Tongue (tissue), 2 donors: ENCODE data around the gene LRRFIP1. TPM values are rescaled to one million over a fixed set of nuclear protein-coding genes. Genes with fewer than 3 reads are reported as not detected.

Source experiments
- DNase-seq: peaks from one replicate; pipeline ENCODE4 v3.0.0-alpha.2; 2015
- total RNA-seq: library from RNA; depleted of rRNA; stranded (reverse); fragments of >200 nt; gene quantifications from one replicate; pipeline ENCODE4 v1.2.3, GENCODE V29; 2014

LRRFIP1 gene
- total RNA-seq, 1 donor from 2014 or later: 132 TPM

DNA sequence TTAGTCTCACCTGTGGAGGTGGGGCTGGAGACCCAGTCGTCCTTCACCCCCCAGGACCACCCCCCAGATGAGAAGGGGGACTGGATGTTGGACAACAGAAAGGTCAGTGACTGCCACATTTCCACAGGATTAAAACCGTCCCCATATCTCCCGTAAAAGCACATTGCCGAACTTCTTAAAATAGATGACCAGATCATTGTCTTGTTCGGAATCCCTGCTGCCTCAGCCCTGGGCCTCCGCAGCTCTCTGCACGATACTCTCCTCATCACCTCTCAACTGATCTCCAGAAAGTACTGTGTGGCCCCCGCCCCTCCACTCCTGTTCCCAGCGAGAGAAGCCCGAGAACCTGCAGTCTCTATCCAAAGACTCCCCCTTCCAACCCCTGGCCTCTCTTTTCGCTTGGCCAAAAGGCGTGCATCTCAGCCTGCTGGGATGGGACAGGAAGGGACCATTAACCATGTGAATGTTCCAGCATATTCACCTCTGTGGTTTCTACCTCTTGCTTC is 13.2 kb downstream of the LRRFIP1 start:
- DNase-seq: no peak

DNA sequence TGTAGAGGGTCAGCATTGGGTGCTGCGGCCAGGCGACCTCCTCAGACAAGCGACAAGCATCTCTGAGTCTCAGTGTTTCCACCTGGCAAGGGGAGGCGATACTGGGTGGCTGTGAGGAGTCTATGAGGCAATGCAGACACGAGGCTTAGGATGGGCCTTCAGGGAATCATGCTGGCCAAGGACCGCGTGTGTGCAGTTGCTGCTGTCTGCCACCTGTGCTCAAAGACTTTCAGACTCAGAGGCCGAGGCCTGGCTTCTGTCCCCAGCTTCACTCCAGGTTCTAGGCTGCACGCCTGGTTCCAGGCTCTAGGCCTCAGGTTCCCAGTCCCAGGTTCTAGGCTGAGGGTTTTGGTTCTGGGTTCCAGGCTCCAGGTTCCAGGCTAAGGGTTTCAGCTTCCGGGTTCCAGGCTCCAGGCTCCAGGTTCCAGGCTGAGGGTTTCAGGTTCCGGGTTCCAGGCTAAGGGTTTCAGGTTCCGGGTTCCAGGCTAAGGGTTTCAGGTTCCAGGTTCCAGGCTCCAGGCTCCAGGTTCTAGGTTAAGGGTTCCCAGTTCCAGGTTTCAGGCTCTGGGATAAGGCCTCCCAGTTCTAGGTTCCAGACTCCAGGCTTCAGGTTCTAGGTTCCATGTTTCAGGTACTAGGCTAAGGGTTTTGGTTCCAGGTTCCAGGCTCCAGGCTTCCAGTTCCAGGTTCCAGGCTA is 14.8 kb downstream of the LRRFIP1 start:
- DNase-seq: no peak

DNA sequence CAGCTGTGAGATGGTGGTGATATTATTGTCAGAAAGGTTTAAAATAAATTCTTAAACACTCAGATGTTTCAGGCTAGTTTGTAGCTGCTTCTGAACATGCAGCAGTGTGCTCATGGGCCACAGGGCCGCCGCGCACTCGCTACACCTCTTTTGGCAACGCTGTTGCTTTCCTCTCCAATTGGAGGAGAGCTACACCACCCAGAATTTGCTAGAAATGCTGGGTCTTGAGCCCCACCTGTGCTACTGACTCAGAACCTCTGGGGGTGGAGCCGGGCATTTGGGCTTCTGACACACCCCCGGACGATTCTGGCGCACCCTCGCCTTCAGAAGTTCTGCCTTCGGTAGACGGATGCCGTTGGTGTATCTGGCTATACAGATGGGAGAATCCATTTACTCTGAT is 15.7 kb downstream of the LRRFIP1 start:
- no peak for DNase-seq

DNA sequence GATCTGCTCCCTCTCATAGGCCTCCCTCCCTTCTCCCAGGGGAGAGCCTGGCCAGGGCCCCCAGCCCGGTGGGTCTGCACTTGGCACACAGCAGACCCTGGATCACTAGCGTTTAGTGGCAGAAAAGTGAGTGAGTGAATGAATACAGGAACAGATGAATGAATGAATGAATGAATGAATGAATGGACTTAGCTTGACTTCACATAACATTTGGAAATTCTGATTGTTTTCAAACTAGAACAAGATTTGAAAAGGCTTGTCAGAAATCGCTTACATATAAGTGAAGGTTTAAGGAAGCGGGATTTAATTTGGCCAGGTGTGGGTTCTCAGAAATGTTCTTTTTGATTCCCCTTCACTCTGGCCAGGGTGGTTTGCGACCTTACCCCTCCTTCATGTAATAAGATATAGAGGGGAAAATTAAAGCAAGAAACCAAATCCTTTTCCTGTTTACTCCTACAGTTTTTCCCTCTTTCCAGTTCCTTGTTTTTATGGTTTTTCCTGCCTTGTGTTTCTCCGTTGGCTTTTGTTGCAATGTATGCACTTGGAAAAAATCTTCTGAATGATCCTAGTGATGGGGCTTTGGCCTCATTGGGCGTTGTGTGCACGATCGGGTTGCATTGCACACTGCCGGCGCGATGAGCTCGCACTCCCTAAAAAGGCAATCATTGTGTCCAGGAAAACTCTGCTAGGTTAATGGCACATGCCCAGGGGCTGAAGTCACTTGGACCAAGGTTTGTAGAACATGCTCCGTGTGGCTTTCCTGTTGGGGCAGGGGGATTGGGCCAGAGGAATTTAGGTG is 16.4 kb downstream of the LRRFIP1 start:
- no peak for DNase-seq

DNA sequence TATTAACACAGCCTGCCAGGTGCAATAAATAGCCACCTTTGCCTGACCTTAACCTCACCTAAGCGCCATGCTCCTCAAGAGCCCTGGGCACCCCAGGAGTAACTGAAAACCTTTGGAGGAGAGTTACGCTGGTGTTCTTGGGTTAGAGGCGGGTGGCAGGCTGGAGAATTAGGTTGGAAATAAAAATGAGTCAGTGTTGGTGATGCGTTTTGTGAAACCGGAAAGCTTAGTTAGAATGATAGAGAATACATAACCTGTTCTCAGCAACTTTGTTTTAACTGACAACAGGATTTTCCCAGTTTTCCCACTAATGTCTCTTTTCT is 17.0 kb downstream of the LRRFIP1 start:
- DNase-seq: no peak

DNA sequence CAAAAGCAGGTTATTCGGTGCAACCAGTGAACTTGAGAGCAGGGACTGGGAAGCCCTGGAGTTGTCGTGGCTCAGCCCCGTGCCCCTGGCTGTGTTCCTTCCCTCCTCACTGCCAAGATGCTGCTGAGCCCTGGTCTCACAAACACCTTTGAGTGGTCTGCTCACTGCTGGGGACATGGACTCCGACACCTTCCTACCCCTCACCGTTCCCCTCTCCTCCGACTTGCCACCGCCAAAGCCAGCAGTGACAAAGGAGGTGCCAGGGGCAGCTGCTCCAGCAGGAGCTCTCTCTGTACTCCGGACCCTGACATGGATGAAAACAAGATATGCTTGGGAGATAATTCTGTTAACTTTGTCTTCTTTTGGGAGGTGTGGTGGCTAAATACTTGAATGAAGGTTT is 17.9 kb downstream of the LRRFIP1 start:
- DNase-seq: no peak

DNA sequence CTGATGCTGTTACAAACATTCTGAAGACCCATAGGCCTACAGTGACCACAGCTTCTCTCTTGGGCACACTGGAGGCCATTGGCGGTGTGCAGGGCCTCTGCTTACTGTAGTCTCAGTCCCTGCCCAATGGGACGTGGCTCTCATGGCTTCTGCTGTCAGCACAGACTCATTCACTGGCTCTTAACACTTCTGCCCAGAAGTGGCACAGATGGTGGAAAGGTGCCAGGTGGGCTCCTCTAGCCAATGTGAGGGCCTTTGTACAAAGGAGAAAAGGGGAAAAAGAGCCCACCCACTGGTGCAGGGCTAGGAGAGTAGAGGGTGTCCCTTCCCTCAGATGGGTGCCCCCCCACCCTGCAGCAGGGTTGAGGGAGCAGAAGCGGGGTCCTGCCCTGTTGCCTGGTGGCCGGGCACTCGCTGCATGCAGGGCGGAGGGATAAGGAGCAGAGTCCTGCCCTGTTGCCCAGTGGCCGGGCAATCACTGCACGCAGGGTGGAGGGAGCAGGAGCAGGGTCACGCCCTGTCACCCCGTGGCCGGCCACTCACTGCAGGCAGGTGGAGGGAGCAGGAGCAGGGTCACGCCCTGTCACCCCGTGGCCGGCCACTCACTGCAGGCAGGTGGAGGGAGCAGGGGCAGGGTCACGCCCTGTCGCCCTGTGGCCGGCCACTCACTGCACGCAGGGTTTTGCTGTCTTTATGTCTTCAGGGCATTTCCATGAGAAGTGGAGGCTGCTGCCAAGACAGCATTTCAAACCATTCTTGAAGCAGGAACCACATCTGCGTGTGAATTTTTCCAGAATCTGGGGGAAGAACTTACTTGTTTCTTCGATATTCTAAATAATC is 20.0 kb downstream of the LRRFIP1 start:
- DNase-seq: no peak

DNA sequence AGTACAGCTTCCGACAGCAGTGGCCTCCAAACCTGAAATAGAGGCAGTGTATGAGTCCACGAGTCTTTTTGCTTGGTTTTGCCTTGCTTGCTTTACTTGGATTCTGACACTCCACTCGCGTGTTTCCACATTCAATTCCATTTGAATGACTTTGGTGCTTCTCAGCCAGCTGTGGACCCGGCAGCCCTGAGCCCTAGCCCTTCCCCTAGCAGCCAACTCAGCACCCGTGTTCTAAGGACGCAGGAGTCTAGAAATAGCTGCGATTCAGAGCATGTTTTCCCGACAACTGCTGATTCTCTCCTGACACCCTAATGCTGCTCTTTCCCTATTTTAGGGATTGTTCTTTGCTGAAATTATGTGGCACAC is 20.6 kb downstream of the LRRFIP1 start:
- DNase-seq: no peak

DNA sequence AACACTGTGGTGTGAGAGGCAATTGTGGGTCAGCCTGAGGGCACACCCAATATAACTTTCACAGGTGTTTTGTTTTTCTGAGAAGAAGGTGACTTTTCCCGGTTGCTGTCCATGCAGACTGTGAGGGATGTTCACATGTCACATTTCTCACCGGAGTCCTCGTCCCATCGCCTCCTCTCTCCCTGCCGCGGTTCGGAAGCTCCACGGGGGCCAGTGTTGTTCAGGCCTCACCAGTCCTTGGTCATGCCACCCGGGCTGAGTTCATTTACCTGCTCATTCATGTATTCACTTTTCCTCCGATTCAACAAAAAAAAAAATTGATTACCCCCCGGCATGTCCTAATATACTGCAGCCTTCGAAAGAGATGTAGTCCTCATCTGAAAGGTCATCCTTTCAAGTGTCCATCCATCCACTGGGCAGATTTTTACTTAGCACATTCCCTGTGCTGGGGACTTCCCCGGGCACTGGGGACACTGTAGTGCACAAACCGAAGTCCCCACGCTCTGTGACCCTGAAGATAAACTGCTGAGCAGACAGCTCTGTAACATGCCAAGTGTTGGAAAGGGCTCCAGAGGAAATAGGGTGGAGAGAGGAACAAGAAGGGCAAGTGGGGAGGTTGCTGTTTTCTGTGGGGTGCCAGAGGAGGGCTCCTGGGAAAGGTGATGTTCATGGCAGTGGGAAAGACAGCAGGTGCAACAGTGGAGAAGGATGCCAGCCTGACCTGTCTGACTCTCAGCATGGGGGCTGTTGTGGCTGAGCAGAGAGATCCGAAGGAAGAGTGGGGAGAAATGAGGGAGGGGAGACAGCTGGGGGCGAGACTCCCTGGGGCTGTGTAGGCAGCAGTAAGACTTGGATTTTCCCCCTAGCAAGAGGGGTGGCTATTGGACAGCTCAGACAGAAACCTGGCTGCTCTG is 22.4 kb downstream of the LRRFIP1 start:
- no peak for DNase-seq

DNA sequence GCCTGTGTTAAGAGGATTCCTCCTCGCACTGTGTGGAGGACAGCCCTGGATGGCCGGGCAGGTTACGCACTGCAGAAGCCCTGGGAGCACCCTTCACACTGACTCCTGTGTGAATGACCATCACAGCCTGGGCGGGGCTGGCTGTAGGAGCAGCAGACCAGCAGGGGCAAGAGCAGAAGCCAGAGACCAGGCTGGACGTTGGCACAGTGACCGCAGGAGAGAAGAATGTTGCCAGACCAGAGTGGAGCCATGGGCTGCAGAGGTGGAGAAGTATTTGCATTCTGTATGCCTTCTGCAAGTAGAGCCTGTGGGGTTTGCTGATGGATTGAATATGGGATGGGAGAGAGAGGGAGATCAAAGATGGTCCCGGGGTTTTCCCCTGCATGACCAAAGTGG is 23.1 kb downstream of the LRRFIP1 start:
- no peak for DNase-seq

DNA sequence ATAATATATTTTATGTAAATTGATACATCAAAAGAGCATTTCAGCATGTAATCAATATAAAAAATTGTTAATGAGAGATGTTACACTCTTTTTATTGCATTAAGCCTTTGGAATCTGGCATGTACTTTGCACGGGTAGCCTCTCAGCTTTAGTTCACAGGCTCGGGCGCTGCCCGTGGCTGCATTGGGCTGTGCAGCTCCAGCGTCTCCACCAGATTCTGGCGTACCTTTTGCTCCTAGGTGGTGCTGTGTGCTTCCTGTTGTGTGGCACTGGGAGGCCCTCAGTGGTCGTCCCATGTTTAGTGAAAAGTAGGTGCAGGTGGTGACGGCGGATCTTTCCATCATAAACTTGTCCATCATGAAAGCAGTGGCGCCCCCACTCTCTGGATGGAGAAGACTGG is 24.4 kb downstream of the LRRFIP1 start:
- DNase-seq: no peak

DNA sequence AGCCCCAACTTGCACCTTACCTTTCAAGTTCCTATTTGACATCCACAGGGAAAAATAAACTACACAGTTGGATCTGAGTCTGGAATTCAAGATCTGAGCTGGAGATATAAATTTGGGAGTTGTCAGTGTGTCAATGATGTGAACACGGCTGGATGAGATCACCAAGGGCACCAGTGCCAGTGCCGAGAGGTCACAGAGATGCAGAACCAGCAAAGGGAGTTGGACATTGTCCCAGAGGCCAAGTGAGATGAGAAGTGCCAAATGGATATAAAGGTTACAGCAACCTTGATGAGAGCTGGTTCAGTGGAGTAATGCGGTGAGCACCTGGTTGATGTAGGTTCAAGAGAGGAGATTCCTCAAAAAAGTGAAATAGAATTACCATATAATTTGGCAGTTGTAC is 24.8 kb downstream of the LRRFIP1 start:
- DNase-seq: no peak

DNA sequence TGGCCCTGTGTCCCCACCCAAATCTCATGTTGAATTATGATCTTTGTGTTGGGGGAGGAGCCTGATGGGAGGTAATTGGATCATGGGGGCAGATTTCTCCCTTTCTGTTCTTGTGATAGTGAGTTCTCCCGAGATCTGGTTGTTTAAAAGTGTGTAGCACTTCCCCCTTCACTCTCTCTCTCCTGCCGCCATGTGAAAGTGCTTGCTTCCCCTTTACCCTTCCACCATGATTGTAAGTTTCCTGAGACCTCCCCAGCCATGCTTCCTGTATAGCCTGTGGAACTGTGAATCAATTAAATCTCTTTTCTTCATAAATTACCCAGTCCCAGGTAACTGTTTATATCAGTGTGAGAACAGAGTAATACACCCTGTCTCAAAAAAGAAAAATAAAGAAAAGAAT is 25.5 kb downstream of the LRRFIP1 start:
- no peak for DNase-seq

DNA sequence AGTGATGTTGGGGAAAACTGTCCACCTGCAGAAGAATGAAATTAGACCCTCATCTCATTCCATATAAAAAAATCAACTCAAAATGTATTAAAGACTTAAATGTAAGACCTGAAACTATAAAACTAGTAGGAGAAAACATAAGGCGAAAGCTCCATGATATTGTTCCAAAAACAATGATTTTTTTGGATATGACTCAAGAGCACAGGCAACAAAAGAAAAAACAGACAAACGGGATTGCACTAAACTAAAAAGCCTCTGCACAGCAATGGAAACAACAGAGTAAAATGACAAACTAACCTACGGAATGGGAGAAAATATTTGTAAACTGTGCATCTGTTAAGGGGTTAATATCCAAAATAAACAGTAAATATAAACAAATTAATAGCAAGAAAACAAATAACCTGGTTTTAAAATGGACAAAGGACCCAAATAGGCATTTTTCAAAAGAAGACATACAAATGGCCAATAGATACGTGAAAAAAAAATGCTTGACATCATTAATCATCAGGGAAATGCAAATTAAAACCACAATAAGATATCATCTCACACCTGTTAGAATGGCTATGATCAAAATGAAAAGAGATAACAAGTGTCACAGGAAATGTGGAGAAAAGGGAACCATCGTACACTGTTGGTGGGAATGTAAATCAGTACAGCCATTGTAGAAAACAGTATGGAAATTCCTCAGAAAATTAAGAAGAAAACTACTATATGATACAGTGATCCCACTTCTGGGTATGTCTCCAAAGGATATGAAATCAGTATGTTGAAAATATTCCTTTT is 26.6 kb downstream of the LRRFIP1 start:
- DNase-seq: no peak

DNA sequence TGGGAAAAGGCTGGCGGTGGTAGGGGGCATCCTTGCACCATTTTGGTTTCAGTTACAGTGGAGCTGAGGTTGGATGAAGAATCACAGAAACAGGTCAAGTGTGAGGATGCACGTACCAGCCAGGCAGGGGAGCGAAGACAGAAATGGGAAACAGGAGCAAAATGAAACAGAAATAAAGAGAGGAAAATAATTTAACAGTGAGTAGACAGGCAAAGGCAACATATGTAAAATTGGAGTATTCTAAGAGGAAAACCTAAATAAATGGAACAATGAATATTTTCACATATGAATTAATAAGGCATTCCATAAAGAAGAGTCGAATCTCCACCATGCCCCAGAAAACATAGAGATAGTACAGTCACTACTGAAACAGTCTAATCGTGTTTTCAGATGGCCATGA is 29.7 kb downstream of the LRRFIP1 start:
- no peak for DNase-seq

DNA sequence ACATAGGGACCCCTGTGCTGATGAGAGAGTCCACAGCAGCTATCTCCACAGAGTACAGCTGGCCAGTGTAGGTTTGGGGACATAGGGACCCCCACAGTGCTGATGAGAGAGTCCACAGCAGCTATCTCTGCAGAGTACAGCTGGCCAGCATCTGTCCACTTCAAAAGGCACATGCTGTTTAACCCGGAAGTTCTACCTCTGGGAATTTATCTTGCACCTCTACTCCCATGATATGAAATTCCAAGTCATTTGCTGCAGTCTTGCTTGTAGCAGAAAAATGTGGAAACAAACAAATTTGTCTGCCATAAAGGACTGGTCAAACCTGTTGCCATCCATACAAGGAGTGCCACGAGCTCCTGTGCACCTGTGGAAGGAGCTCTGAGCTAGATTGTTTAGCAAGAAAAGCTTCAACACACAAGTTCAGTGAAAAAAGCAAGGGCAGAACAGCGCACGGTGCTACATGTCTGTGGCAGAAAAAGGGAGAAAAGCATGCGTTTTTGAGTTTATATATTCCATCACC is 33.1 kb downstream of the LRRFIP1 start:
- DNase-seq: no peak

DNA sequence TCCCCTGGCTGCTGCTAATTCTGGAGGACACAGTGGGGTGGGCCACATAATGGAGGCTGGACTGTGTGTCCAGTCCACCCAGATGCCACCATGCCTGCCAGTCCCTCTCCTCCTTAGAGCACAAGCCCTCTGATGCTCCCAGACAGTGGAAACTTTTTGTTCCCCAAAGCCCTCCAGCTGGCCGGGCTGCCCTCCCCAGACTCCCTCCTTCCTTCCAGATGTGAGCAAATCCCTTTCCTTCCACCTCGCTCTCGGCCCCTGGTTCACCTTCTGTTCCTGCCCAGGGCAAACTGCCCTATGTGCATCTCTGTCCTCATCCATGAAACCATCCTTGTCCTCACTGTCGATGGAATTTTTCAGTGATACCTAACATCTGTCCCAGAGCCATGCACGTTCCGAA is 33.9 kb downstream of the LRRFIP1 start:
- no peak for DNase-seq

DNA sequence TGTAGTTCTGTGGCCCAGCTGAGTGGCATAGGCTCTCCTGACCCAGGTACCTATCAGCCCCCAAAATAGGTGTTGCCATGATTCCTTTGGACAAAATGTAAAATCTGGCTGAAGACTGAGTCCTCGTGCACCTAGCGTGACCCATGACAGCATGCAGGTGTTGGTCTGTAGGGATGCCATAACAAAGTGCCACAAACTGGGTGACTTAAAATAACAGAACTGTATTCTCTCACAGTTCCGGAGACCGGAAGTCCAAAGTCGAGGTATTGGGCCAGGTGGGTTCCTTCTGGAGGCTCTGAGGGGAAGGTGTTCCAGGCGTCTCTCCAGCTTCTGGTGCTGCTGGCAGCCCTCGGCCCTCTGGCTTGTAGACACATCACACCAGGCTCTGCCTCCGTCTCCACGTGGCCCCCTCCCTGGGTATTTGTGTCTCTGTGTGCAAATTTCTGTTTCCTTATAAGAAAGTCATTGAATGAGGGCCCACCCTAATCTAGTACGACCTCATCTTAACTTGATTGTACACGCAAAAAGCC is 34.5 kb downstream of the LRRFIP1 start:
- no peak for DNase-seq

DNA sequence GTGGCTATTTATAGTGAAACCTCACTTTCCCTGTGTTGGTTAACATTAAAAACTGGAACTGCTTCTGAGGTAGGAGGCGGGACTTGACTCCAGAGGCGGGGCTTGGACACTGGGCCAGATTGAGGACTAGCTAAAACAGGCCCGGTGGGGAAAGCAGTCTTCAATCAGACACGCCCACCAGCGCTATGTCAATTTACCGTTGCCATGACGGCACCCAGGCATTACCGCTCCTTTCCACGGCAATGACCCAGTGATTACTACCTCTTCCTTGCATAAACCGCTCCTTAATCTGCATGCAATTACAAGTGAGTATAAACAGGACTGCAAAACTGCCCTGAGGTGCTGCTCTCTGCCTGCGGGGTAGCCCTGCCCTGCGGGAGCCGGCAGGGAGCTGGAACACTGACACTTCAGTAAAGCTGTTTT is 35.3 kb downstream of the LRRFIP1 start:
- peak; percentile 96 for DNase-seq

DNA sequence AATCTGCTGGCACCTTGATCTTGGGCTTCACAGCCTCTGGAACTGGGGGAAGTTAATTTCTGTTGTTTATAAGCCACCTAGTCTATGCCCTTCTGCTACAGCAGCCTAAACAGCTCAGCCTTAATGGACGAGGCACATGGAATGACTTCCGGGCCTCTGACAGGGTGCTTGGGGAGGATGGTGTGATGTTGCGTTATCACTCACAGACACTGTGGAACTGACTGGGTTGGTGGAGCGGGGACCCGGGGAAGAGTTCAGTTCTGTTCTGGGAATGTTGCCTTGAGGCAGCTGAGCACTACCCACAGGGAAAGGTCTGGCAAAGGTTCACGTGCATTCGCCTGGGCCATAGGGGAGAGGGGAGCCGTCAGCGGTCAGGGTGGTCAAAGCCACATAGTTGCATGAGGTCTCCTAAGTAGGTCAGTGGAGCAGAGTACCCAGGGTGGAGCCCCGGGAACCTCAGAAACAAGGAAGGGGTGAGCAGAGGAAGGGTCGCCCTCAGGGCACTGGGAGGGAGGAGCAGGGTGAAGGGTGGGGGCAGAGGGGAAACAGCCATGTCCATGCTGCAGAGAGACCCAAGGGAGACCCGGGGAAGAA is 36.2 kb downstream of the LRRFIP1 start:
- DNase-seq: no peak
